GM12872 (cell line): Measurements from ENCODE around the gene ZNF689.

Source experiments
- TF ChIP-seq, protein P1 (sequence below): IDR thresholded peaks from 3 replicates; pipeline ENCODE4 v1.5.1; 2011; ENCODE audit warnings: low read depth, mild to moderate bottlenecking, low read length, moderate library complexity; ENCODE audit not compliant: insufficient read depth

The ZNF689 gene

GRCh38 chr16:30582611-30583340 lies 27.4 kb downstream of the ZNF689 start:
- TF ChIP-seq, protein P1, sequence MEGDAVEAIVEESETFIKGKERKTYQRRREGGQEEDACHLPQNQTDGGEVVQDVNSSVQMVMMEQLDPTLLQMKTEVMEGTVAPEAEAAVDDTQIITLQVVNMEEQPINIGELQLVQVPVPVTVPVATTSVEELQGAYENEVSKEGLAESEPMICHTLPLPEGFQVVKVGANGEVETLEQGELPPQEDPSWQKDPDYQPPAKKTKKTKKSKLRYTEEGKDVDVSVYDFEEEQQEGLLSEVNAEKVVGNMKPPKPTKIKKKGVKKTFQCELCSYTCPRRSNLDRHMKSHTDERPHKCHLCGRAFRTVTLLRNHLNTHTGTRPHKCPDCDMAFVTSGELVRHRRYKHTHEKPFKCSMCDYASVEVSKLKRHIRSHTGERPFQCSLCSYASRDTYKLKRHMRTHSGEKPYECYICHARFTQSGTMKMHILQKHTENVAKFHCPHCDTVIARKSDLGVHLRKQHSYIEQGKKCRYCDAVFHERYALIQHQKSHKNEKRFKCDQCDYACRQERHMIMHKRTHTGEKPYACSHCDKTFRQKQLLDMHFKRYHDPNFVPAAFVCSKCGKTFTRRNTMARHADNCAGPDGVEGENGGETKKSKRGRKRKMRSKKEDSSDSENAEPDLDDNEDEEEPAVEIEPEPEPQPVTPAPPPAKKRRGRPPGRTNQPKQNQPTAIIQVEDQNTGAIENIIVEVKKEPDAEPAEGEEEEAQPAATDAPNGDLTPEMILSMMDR, result no peak

DNA sequence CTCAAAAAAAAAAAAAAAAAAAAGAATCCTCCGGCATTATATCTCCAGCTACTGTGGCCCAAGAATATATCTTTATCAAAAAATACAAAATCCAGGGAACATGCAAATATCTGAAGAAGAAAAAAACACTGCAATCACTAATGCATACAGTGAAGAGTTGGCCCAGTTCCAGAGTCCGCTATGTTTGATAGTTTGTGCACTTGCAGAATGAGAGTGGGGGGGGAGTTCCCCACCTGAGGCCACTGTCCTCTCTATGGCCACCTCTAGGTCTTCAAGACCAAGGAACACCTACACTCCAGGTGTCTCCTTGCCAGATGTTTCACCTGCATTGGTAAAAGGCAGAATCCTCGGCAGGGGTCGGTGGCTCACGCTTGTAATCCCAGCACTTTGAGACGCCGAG lies 28.7 kb downstream of the ZNF689 start:
- TF ChIP-seq, protein P1, result no peak

GRCh38 chr16:30574678-30575077 lies 35.5 kb downstream of the ZNF689 start:
- TF ChIP-seq, protein P1, result no peak

DNA sequence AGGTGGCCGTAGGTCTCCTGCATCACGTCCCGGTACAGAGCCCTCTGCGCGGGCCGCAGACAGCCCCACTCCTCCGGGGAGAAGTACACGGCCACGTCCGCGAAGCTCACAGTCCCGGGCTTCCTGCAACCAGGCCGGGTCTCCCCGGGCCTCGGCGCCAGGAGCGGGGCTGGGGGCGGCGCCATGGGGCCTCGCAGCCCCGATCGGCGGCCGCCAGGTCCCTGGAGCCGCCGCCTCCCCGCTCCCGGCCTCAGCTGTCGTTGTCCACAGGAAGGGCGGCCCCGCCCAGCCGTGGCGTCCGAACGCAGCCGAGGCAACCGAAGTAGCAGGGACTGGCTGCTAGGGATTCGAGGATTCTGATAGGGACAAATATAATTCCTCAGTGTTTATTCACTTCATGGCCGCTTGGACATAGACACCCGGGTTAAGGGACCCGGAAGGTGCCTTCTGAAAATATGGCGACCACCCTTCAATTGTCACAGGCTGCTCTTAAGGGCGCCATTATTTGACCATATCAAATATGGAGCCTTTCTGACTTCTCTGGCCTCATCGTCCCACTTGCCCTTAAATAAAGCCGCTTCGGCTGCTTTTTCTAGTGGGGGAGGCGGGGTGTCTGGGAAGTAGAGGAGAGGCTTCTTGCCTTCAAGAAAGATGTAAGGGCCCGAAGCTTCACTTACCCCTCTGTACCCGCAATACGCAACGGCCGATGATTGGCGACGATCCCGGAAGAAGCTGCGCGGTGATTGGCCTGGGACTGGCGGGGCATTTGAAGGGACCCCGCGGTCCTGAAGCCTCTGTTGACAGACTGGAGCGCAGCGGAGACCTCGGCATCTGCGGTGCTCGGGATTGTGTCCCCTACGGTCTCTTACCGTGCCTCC lies 38.5 kb downstream of the ZNF689 start, which contains the start of gene ZNF688:
TSS of gene ZNF688 (minus strand) at position 270 of the 878 bp plus-strand sequence. CDS start at position 185, 85 bp downstream.
- TF ChIP-seq, protein P1, result no peak

- TF ChIP-seq, protein P1, result no peak
These were observed 39.3 kb downstream of the ZNF689 start for GRCh38 chr16:30570636-30571444.

- TF ChIP-seq, protein P1, result no peak
These were observed 40.2 kb downstream of the ZNF689 start for GRCh38 chr16:30569746-30570635.
